Endothelial cell of umbilical vein (primary cell): ENCODE results near the gene ZNF254. TPM values are rescaled to one million over a fixed set of nuclear protein-coding genes. Genes with fewer than 3 reads are reported as not detected.

Experiments used
- BruUV-seq: library from RNA; stranded (reverse); fragments of 400-500 nt; replicated peaks from 2 replicates; lab custom pipeline; 2021; lab: Mats Ljungman, UMichigan
- CTCF ChIA-PET: fragments of 300-600, 350-600 bp; sonication (Branson Sonifier 250); formaldehyde crosslinking; loops from one replicate; lab custom pipeline; 2021; ENCODE audit warnings: antibody characterized with exemption, inconsistent platforms; lab: Charles Lee
- POLR2A ChIA-PET: fragments of 300-600, 350-600 bp; sonication (Branson Sonifier 250); formaldehyde crosslinking; loops from one replicate; lab custom pipeline; 2021; ENCODE audit warnings: antibody characterized with exemption, inconsistent platforms; lab: Charles Lee
- DNase-seq: peaks from one replicate; pipeline ENCODE4 v3.0.0-alpha.2; 2011; ENCODE audit warnings: low read depth, low spot score
- FAIRE-seq: peaks from 2 replicates; lab custom pipeline; 2011; peaks lifted over from hg19 to GRCh38; lab: Jason Lieb, UNC
- H2AFZ ChIP-seq: 2 replicates; pipeline ENCODE4 v1.6.0; 2012; ENCODE audit warnings: low read depth, low read length, control low read depth, inconsistent platforms
- H3K27ac ChIP-seq: 2 replicates; pipeline ENCODE4 v1.5.1; 2011; ENCODE audit warnings: low read depth, mild to moderate bottlenecking, control low read depth, low read length, moderate library complexity; ENCODE audit not compliant: insufficient read depth
- H3K27me3 ChIP-seq, 2 experiments: 2 replicates each; pipeline versions ENCODE4 v1.6.0 to v1.6.1; 2011; ENCODE audit warnings: low read length in 2 of 2, mixed read lengths in 1 of 2; ENCODE audit not compliant: control insufficient read depth in 2 of 2, insufficient read depth in 2 of 2
- H3K36me3 ChIP-seq, 2 experiments: 2 replicates in 1 of 2; 3 replicates in 1 of 2; pipeline ENCODE4 v1.5.1; 2011; ENCODE audit warnings: low read length in 2 of 2, mild to moderate bottlenecking in 1 of 2, moderate library complexity in 1 of 2; ENCODE audit not compliant: control insufficient read depth in 2 of 2, insufficient read depth in 2 of 2; ENCODE audit errors: extremely low read depth in 1 of 2
- H3K4me1 ChIP-seq: 3 replicates; pipeline ENCODE4 v1.5.1; 2011; ENCODE audit warnings: mild to moderate bottlenecking, low read length; ENCODE audit not compliant: control insufficient read depth, insufficient read depth; ENCODE audit errors: extremely low read depth
- H3K4me2 ChIP-seq: 2 replicates; pipeline ENCODE4 v1.6.1; 2011; ENCODE audit warnings: low read length, control low read depth, mixed read lengths; ENCODE audit not compliant: insufficient read depth
- H3K4me3 ChIP-seq, 3 experiments: fragments of 200-600 bp in 1 of 3; sonication (generic), shearing (Covaris generic) in 1 of 3; replicated peaks in 1 of 3; 2 replicates each; pipeline ENCODE4 v1.5.1; 2011 to 2016; ENCODE audit warnings: control low read depth in 3 of 3, low read length in 3 of 3, mild to moderate bottlenecking in 2 of 3, inconsistent platforms in 1 of 3, low read depth in 1 of 3, moderate library complexity in 1 of 3; ENCODE audit not compliant: insufficient read depth in 1 of 3
- H3K79me2 ChIP-seq: 2 replicates; pipeline ENCODE4 v1.6.0; 2012; ENCODE audit warnings: low read length, inconsistent platforms; ENCODE audit not compliant: control insufficient read depth, insufficient read depth
- H3K9ac ChIP-seq: replicated peaks from 2 replicates; pipeline ENCODE3; 2011; ENCODE audit warnings: low read length, control low read depth; ENCODE audit not compliant: insufficient read depth; ENCODE audit errors: extremely low read depth
- H3K9me1 ChIP-seq: replicated peaks from 3 replicates; pipeline ENCODE4 v1.6.0; 2011; ENCODE audit warnings: mild to moderate bottlenecking, low read length; ENCODE audit not compliant: control insufficient read depth, insufficient read depth; ENCODE audit errors: extremely low read depth
- H3K9me3 ChIP-seq: replicated peaks from 2 replicates; pipeline ENCODE4 v1.5.1; 2012; ENCODE audit warnings: low read length, inconsistent platforms; ENCODE audit not compliant: control insufficient read depth, insufficient read depth
- H4K20me1 ChIP-seq: replicated peaks from 2 replicates; pipeline ENCODE3; 2011; ENCODE audit warnings: mild to moderate bottlenecking, low read length; ENCODE audit not compliant: control insufficient read depth, insufficient read depth; ENCODE audit errors: extremely low read depth
- EZH2 ChIP-seq: IDR thresholded peaks from 2 replicates; pipeline ENCODE4 v1.6.1; 2012; ENCODE audit warnings: borderline replicate concordance, low read depth, mild to moderate bottlenecking, moderate library complexity, low read length, inconsistent platforms; ENCODE audit not compliant: severe bottlenecking
- FOS ChIP-seq: IDR thresholded peaks from 2 replicates; pipeline ENCODE4 v1.6.1; 2011; ENCODE audit warnings: mild to moderate bottlenecking, low read length, moderate library complexity, borderline replicate concordance; ENCODE audit not compliant: insufficient read depth
- GATA2 ChIP-seq: IDR thresholded peaks from 2 replicates; pipeline ENCODE4 v1.7.0; 2011; ENCODE audit warnings: low read depth, mild to moderate bottlenecking, moderate library complexity, mixed read lengths, low read length; ENCODE audit not compliant: insufficient read length, insufficient read depth
- JUN ChIP-seq: IDR thresholded peaks from 2 replicates; pipeline ENCODE4 v1.6.1; 2011; ENCODE audit warnings: borderline replicate concordance, low read depth; ENCODE audit not compliant: insufficient read length, insufficient read depth
- MAX ChIP-seq: IDR thresholded peaks from 2 replicates; pipeline ENCODE4 v1.6.1; 2011; ENCODE audit not compliant: insufficient read depth, insufficient read length
- MYC ChIP-seq: IDR thresholded peaks from one replicate; pipeline ENCODE4 v1.6.1; 2011; ENCODE audit warnings: mild to moderate bottlenecking, low read depth, low read length
- POLR2A ChIP-seq: IDR thresholded peaks from 2 replicates; pipeline ENCODE4 v1.6.1; 2012; ENCODE audit warnings: low read depth, mild to moderate bottlenecking, control low read depth, low read length
- POLR2AphosphoS5 ChIP-seq: IDR thresholded peaks from 2 replicates; pipeline ENCODE4 v1.6.1; 2012; ENCODE audit warnings: low read depth, mild to moderate bottlenecking, control low read depth, low read length, moderate library complexity; ENCODE audit not compliant: insufficient read depth
- dilution Hi-C: fragments of 300-500 bp; cut with MboI; formaldehyde crosslinking; loops from one replicate; pipeline ENCODE4 v1.15.0; 2019; ENCODE audit warnings: low sequenced_read_pairs; ENCODE audit not compliant: extremely low pct_ligation_motif_present
- intact Hi-C: fragments of 100-400 bp; cut with micrococcal nuclease; formaldehyde crosslinking; loops from one replicate; pipeline ENCODE4 v1.10.0; 2022
- polyA plus RNA-seq, 4 experiments: library from polyadenylated mRNA; depleted of rRNA in 3 of 4; stranded (reverse) in 3 of 4; unstranded in 1 of 4; fragments of >200 nt; gene quantifications; 2 replicates each; pipeline versions ENCODE4 v1.2.1 to v1.2.3, GENCODE V29; 2011 to 2012; ENCODE audit warnings: missing spikeins in 1 of 4
- total RNA-seq: library from RNA; stranded (reverse); gene quantifications from 2 replicates; pipeline ENCODE4 v1.2.3, GENCODE V29; 2021
- TF ChIP-seq, protein P1 (sequence below), 2 donors: IDR thresholded peaks; 1 replicate in 1 of 2; 2 replicates in 1 of 2; pipeline ENCODE4 v1.5.1; 2011; ENCODE audit warnings: low read length in 2 of 2, mild to moderate bottlenecking in 2 of 2, moderate library complexity in 2 of 2, control low read depth in 1 of 2, inconsistent platforms in 1 of 2, low read depth in 1 of 2; ENCODE audit not compliant: insufficient read depth in 1 of 2; ENCODE audit errors: extremely low read depth in 1 of 2

Gene ZNF254
- total and polyA plus RNA-seq, 2 donors (not counting 3 experiments of a cell fraction or from before 2014, with no cell fraction given) = 4.9 to 16.0 TPM

- Histone ChIP-seq H3K4me3 (no peak overlapping the region), H4K20me1 (no peaks in the 10 kb centered on the region), H3K79me2 (no peaks in the 10 kb centered on the region), H3K36me3 (no peaks in the 10 kb centered on the region), H3K27me3 (no peaks in the 10 kb centered on the region), H3K9ac (no peak overlapping the region), H2AFZ (no peak overlapping the region), H3K4me1 (no peaks in the 10 kb centered on the region), H3K4me2 (no peak overlapping the region), H3K9me1 (no peaks in the 10 kb centered on the region), H3K27ac (no peak overlapping the region), H3K9me3 (peaks cover 5% of the 10 kb centered on the region)
- ChIA-PET POLR2A (no interaction called here), CTCF (no interaction called here)
- dilution Hi-C loops = no loop called here
- BruUV-seq = no TSS peak
- TF ChIP-seq JUN = no peak
- no peak for TF ChIP-seq EZH2
- TF ChIP-seq POLR2AphosphoS5 = no peak
- TF ChIP-seq POLR2A = no peak
- TF ChIP-seq, protein P1, sequence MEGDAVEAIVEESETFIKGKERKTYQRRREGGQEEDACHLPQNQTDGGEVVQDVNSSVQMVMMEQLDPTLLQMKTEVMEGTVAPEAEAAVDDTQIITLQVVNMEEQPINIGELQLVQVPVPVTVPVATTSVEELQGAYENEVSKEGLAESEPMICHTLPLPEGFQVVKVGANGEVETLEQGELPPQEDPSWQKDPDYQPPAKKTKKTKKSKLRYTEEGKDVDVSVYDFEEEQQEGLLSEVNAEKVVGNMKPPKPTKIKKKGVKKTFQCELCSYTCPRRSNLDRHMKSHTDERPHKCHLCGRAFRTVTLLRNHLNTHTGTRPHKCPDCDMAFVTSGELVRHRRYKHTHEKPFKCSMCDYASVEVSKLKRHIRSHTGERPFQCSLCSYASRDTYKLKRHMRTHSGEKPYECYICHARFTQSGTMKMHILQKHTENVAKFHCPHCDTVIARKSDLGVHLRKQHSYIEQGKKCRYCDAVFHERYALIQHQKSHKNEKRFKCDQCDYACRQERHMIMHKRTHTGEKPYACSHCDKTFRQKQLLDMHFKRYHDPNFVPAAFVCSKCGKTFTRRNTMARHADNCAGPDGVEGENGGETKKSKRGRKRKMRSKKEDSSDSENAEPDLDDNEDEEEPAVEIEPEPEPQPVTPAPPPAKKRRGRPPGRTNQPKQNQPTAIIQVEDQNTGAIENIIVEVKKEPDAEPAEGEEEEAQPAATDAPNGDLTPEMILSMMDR (IDR thresholded peaks at IDR 0.05; ENCODE audit: extremely low read depth in 1 of 2, insufficient read depth in 1 of 2, low read depth in 1 of 2, low read length in 2 of 2) = no peak
- no peak for TF ChIP-seq MYC
- TF ChIP-seq GATA2 = no peak
- TF ChIP-seq FOS = no peak
- no peak for TF ChIP-seq MAX
- DNase-seq (no peak), FAIRE-seq (no peak)
- intact Hi-C loops = no loop called here
These were observed 79.1 kb downstream of the ZNF254 start for GRCh38 chr19:24166055-24166454.
